CD4-positive, alpha-beta T cell treated with Interferon alpha-2 for 1 hour (primary cell): ENCODE data around the gene KCTD1.
A peak's percentile ranks its signal among the peaks of the same experiment; 100 is the strongest.
"Not testable (repeated sequence)": the region's sequence is repeated elsewhere in the genome, so short reads cannot be mapped to it uniquely, and the experiment has no call there.

Experiments used
- DNase-seq, 2 donors: peaks; one replicate each; pipeline ENCODE4 v3.0.0-alpha.2; 2020 to 2022

KCTD1 gene

DNA sequence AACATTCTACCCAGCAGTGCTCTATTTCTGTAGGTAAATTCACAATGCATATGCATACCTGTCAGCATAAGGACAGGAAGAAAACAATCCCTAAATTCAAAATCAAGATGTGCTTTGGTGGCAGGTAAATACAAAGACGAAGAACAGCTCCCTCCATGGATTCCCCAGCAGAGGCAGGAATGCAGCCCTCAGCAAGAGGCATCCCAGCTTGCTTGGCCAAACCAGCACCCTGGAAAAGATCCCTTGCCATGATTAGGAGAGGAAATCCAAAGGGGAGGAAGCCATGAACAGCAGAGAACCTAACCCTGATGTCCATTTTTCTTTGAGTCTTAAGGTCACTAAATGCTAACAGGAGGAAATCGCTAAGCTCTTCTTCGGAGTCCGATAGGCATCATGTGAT, 91.2 kb downstream of the KCTD1 start:
- DNase-seq, result no peak

- DNase-seq, result no peak
Observed at GRCh38 chr18:26456070-26456491, 92.3 kb downstream of the KCTD1 start.

DNA sequence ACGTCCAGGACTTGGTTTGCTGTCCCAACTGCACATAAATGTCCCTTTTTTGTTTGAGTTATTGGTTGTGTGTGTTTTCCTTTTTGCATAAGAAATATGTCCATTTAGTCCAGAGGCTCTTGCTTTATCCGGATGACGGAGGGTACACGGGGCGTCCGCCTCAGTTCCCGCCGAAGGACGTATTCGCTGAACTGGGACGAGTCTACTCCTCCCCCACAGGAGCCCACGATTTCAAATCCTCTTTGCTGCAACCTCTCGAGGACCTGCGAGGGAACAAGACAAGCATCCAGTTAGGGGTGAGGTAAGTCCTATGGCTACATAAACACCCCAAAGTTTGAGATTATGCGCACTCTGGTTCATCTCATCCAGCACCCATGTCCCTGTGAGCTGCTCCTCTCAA, 92.7 kb downstream of the KCTD1 start:
- no peak for DNase-seq

- no peak for DNase-seq
Observed at GRCh38 chr18:26454616-26455015, 93.7 kb downstream of the KCTD1 start.

GRCh38 chr18:26454192-26454591, 94.2 kb downstream of the KCTD1 start:
- DNase-seq, result no peak

DNA sequence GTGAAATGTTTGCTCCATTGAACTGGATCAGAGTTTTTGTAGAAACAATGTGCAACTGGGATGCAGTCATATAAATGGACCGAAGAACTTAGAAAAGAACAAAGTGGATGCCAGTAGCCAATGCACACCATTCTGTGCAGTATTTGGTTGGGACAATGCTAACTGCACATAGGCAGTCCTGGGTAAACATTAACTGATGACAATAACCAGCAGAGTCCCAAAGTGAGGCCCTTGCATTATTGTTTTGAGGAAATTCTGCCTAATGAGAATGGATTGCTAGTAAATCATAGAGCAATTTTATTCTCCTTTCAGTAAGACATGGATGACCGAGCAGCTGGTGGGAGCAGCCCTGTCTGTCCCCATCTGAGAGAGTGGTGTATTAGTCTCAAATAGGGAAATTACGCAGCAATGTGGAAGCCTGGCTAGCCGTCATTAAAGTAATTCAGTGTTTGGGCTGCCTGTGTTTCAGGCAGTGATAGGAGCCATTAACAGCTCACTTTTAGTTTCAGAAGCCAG, 94.9 kb downstream of the KCTD1 start:
- no peak for DNase-seq

GRCh38 chr18:26450989-26451682, 97.2 kb downstream of the KCTD1 start:
- no peak for DNase-seq

DNA sequence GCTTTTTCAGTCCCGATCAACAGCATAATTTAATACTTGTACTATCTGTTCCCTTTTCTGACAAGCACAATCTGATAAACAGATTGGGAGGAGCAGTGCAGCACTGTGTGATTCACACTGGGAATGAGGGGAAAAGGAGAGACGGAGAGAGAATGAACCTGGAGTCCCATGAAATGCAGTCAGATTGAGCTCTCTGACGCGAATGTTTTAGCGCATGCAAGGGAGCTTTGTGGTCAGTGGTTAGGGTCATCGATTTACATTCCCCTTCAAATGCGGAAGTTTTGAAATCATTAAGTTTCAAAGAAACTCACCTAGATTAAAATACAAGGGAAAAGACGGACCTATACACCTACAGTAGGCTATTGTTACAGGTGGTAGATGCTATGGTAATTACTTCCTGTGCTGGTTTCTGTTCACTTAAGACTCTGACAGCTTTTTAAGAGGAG, 99.6 kb downstream of the KCTD1 start:
- no peak for DNase-seq

DNA sequence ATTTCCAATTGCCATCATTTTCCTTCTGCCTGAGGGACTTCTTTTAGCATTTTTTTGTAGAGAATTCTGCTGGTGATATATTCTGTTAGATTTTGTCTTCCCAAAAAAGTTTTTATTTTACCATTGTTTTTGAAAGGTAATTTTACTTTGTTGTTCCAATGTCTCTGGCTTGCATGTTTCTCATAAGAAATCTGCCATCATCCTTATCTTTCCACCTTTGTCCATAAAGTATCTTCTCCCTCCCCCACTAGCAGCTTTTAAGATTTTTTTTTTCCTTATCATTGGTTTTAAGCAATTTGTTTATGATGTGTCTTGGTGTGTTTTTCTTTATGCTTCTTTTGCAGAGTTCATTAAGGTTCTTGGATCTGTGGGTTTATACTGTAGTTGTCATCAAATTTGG, 104.5 kb downstream of the KCTD1 start:
- no peak for DNase-seq

DNA sequence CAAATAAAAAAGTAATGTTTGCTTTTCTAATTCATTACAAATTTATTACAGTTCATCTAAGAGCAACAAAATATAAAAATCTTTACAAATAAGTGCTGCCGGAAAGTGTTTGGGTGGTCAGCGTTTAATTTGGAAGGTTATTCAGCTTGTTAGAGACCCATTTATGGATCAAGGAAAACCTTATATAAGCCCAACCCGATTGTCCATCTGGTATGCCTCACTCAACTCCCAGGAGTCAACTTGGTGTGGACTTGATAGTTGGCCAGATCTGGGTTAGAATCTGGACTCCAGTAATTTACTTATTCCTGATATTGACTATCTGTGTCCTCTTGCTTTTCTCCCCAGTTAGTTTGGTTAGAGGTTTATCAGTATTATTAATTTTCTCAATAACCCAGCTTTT, 106.2 kb downstream of the KCTD1 start:
- no peak for DNase-seq

DNA sequence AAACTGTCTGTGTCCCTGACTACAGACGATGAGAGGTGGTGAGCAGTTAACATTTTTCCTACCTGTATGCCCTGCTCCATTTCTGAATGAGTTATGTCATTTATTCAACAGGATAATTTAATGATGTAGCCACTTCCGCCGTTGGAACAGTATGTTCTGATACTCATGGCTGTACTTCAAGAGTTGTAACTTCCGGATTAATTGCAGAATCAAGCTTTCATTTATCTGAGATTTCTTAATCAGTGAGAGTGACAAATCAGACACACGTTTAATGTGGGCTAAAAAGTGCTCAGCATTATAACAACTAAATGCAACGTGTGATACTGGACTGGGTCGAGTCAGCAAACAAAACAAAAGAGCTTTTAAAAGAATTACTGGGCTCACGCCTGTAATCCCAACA, 107.7 kb downstream of the KCTD1 start:
- no peak for DNase-seq

- no peak for DNase-seq
Observed at GRCh38 chr18:26439537-26439936, 108.8 kb downstream of the KCTD1 start.

DNA sequence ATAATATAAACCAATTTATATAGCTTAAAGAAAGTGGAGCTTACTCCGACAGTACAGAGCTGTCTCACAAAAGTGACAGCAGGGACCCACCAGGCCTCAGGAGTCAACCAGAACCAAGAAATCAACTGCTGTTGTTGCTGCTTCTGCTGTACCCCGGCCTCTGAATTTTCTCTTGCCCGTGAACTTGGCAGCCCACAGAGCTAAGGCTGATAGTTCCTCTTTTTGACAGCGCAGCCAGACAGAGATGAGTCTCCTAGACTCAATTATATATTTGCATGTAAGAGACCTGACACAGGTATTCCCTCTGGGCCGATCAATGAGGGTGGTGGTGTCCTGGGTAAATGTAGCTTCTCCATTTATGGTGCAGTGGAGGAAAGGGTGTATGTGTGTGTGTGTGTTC, 109.4 kb downstream of the KCTD1 start:
- DNase-seq, result peak in 1 of 2 donors; percentile 20

DNA sequence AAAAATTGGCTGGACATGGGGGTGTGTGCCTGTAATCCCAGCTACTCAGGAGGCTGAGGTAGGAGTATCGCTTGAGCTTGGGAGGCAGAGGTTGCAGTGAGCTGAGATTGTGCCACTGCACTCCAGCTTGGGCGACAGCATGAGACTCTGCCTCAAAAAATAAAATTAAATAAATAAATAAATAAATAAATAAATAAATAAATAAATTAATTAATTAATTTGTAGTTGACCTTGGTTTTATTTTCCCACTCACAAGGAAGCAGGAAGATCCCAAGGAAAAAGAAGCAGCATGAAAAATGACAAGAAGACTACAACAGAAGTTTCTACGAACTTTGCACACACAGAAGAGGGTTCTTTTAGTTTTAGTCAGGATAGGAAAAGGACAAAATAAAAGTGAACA, 110.7 kb downstream of the KCTD1 start:
- not testable (repeated sequence) for DNase-seq

GRCh38 chr18:26436176-26437051, 111.9 kb downstream of the KCTD1 start:
- no peak for DNase-seq

DNA sequence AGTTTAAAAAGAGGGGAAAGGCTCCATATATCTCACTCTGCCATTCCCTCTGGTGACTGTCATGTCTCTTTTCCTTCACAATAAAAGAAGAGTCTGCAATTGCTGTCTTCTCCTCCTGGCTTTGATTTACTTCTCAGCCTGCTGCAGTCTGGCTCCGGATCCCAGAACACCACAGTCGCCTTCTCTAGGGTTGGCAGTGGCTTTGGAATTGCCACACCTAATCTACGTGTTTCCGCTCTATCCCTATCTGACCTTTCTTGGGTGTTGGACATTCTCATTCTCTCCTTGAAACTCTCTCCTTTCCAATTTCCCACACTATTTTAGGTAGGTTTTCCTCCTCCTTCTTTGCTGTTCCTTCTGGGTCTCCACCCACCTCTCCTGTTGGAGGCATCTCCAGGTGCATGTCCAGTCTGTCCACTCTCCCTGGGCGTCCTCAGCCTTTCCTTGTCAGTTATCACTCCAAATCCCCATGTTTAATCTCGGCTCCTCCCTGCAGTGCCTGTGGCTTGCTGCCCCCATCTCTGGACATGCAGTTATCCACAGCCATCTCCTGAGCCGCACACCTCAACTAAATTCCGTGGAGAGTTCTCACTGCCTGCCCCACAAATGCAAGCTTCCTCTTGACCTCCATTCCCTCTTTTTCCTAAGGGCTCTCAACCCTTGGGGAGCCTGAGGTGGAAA, 112.8 kb downstream of the KCTD1 start:
- no peak for DNase-seq

DNA sequence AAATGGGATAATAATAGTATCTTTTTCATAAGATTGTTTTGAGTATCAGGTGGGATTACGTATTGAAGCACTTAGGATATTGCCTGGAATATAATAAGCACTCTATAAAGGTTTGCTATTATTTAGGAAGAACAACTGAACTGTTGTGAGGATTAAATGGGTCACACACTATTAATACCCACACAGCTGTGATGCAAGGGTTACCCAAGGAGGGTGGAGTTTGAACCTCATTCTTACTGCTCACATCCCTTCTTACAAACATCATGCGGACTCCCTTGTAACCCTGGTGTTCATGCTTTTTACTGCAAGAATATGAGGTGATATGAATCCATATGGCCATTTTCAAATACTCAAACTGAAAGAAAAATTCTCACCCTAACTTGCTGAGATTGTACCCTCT, 113.5 kb downstream of the KCTD1 start:
- DNase-seq, result no peak

GRCh38 chr18:26432651-26433424, 115.5 kb downstream of the KCTD1 start:
- no peak for DNase-seq

GRCh38 chr18:26429535-26430226, 118.7 kb downstream of the KCTD1 start:
- DNase-seq, result no peak

DNA sequence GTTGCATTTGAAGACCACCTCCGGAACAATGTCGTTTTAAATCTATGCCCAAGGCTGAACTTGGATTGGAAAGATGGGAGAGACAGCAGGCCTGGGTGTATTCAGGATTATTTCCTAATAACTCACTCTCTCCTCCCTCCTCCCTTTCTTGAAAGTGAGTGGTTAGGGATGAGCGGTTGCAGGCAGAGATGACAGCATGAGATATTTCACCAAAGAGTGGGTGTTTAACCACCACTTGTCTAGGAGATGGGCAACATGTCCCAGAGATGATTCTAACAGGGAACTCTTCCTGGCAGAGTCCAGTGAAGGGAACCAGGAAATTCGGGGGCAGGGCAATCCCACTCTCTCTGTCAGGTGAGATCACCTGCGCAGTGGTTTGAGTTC, 123.2 kb downstream of the KCTD1 start:
- no peak for DNase-seq

GRCh38 chr18:26424428-26425147, 123.8 kb downstream of the KCTD1 start:
- DNase-seq, result no peak
